Muscle of back (tissue), 11 donors: Measurements from ENCODE around the gene SERPINB1. TPM values are rescaled to one million over a fixed set of nuclear protein-coding genes. Genes with fewer than 3 reads are reported as not detected.
A peak's percentile ranks its signal among the peaks of the same experiment; 100 is the strongest.

Source experiments
- DNase-seq, 3 donors: peaks; one replicate each; pipeline versions ENCODE4 v3.0.0 to v3.0.0-alpha.2; 2013
- polyA plus RNA-seq, 10 donors: library from polyadenylated mRNA; unstranded; fragments of 120-200 nt; gene quantifications; one replicate each; pipeline ENCODE4 v1.2.1, GENCODE V29; 2013; ENCODE audit not compliant: insufficient read length in 10 of 10

The SERPINB1 gene
- polyA plus RNA-seq, 10 donors = 14.5 to 20.3 (median 16.0) TPM

GRCh38 chr6:2794171-2794730 lies 47.4 kb downstream of the SERPINB1 start:
- DNase-seq = no peak

GRCh38 chr6:2793534-2794151 lies 48.0 kb downstream of the SERPINB1 start:
- DNase-seq = no peak

GRCh38 chr6:2792330-2793110 lies 49.1 kb downstream of the SERPINB1 start:
- DNase-seq = no peak

GRCh38 chr6:2791450-2791974 lies 50.2 kb downstream of the SERPINB1 start:
- DNase-seq = no peak

- peak; percentile 70 to 85 (median 78) for DNase-seq
These were observed 50.8 kb downstream of the SERPINB1 start for GRCh38 chr6:2790588-2791449.

- DNase-seq = no peak
These were observed 55.4 kb downstream of the SERPINB1 start for GRCh38 chr6:2786269-2786668.

- DNase-seq = no peak
These were observed 56.7 kb downstream of the SERPINB1 start for GRCh38 chr6:2784930-2785329.

- no peak for DNase-seq
These were observed 57.6 kb downstream of the SERPINB1 start for GRCh38 chr6:2784061-2784460.

GRCh38 chr6:2783188-2783963 lies 58.3 kb downstream of the SERPINB1 start:
- peak in 1 of 3 donors; percentile 68 for DNase-seq

- peak in 2 of 3 donors; percentile 54 to 73 for DNase-seq
These were observed 58.9 kb downstream of the SERPINB1 start for GRCh38 chr6:2782825-2783187.

- DNase-seq = no peak
These were observed 59.3 kb downstream of the SERPINB1 start for GRCh38 chr6:2782356-2782708.

Other genes with a start within 250 kb of the SERPINB1 start
- 10 to 100 TPM in 2 of 10 donors, 1 to 10 TPM in 8; 5.0 to 11.7 (median 6.9) TPM for gene MYLK4, start 90.9 kb downstream of the SERPINB1 start, polyA plus RNA-seq
- gene WRNIP1, start 76.5 kb downstream of the SERPINB1 start, polyA plus RNA-seq = 10 to 100 TPM; 42.3 to 53.5 (median 48.9) TPM
- gene SERPINB9, start 61.4 kb upstream of the SERPINB1 start, polyA plus RNA-seq = 1 to 10 TPM; 2.3 to 4.1 (median 3.1) TPM
- gene SERPINB6, start 129.7 kb upstream of the SERPINB1 start, polyA plus RNA-seq = 10 to 100 TPM; 71.4 to 98.7 (median 74.5) TPM
- gene NQO2, start 158.0 kb upstream of the SERPINB1 start, polyA plus RNA-seq = 10 to 100 TPM; 14.2 to 24.2 (median 16.4) TPM
- gene RIPK1, start 226.6 kb upstream of the SERPINB1 start, polyA plus RNA-seq = 10 to 100 TPM; 10.4 to 16.4 (median 12.4) TPM